CD14-positive monocyte (primary cell): ENCODE results near the gene ZNF844. TPM values are rescaled to one million over a fixed set of nuclear protein-coding genes. Genes with fewer than 3 reads are reported as not detected.

Experiments used
- DNase-seq, 3 donors: peaks; one replicate each; pipeline ENCODE4 v3.0.0-alpha.2; 2011 to 2022
- H2AFZ ChIP-seq: 2 replicates; pipeline ENCODE4 v1.6.0; 2012; ENCODE audit warnings: mild to moderate bottlenecking, low read depth, low read length, inconsistent platforms; ENCODE audit not compliant: insufficient read depth, poor library complexity, severe bottlenecking
- H3K27ac ChIP-seq, 2 donors: 1 replicate in 1 of 2; 2 replicates in 1 of 2; pipeline ENCODE4 v1.5.1; 2012 to 2013; ENCODE audit warnings: low read length in 2 of 2, control low read depth in 1 of 2, inconsistent platforms in 1 of 2, low read depth in 1 of 2, mild to moderate bottlenecking in 1 of 2
- H3K27me3 ChIP-seq, 2 donors: one replicate each; pipeline versions ENCODE4 v1.6.0 to v1.6.1; 2011 to 2013; ENCODE audit warnings: low read length in 2 of 2; ENCODE audit not compliant: control insufficient read depth in 2 of 2, insufficient read depth in 2 of 2
- H3K36me3 ChIP-seq, 2 donors: replicated peaks in 1 of 2; 1 replicate in 1 of 2; 2 replicates in 1 of 2; pipeline versions ENCODE4 v1.5.1 to v1.6.1; 2012 to 2013; ENCODE audit warnings: low read length in 2 of 2, control low read depth in 1 of 2, inconsistent platforms in 1 of 2, mild to moderate bottlenecking in 1 of 2; ENCODE audit not compliant: insufficient read depth in 2 of 2, control insufficient read depth in 1 of 2
- H3K4me1 ChIP-seq, 2 donors: 1 replicate in 1 of 2; 2 replicates in 1 of 2; pipeline versions ENCODE4 v1.5.1 to v1.6.1; 2012 to 2013; ENCODE audit warnings: low read length in 2 of 2, control low read depth in 1 of 2, inconsistent platforms in 1 of 2, mild to moderate bottlenecking in 1 of 2, moderate library complexity in 1 of 2; ENCODE audit not compliant: insufficient read depth in 2 of 2, control insufficient read depth in 1 of 2
- H3K4me2 ChIP-seq: replicated peaks from 2 replicates; pipeline ENCODE3; 2012; ENCODE audit warnings: low read length, moderate library complexity, mild to moderate bottlenecking; ENCODE audit not compliant: poor library complexity, severe bottlenecking; ENCODE audit errors: extremely low read depth
- H3K4me3 ChIP-seq, 3 experiments: fragments of 200-600 bp in 1 of 3; sonication (generic) in 1 of 3; replicated peaks in 1 of 3; 1 replicate in 2 of 3; 2 replicates in 1 of 3; pipeline ENCODE4 v1.5.1; 2011 to 2013; ENCODE audit warnings: low read length in 3 of 3, mild to moderate bottlenecking in 3 of 3, control low read depth in 2 of 3, low read depth in 2 of 3, inconsistent platforms in 1 of 3, moderate library complexity in 1 of 3
- H3K79me2 ChIP-seq: 2 replicates; pipeline ENCODE4 v1.6.0; 2012; ENCODE audit warnings: mild to moderate bottlenecking, control low read depth, inconsistent platforms, low read length, moderate library complexity; ENCODE audit not compliant: insufficient read depth
- H3K9ac ChIP-seq: 2 replicates; pipeline ENCODE4 v1.6.0; 2017; ENCODE audit warnings: low read length, mild to moderate bottlenecking; ENCODE audit not compliant: insufficient read depth, poor library complexity, severe bottlenecking
- H3K9me3 ChIP-seq, 2 donors: replicated peaks in 1 of 2; 1 replicate in 1 of 2; 2 replicates in 1 of 2; pipeline versions ENCODE4 v1.5.1 to v1.6.1; 2012 to 2013; ENCODE audit warnings: low read length in 2 of 2, control low read depth in 1 of 2; ENCODE audit not compliant: control insufficient read depth in 1 of 2, insufficient read depth in 1 of 2
- H4K20me1 ChIP-seq: 2 replicates; pipeline ENCODE4 v1.6.0; 2012; ENCODE audit warnings: mild to moderate bottlenecking, low read length, control low read depth, moderate library complexity; ENCODE audit not compliant: insufficient read depth
- H3K27ac Mint-ChIP-seq, 7 donors: one replicate each; pipeline ENCODE4 v1.8.0; 2020; ENCODE audit warnings: mild to moderate bottlenecking in 7 of 7, mixed read lengths in 7 of 7, moderate library complexity in 6 of 7, inconsistent platforms in 2 of 7
- H3K27me3 Mint-ChIP-seq, 3 donors: one replicate each; pipeline ENCODE4 v1.8.0; 2021 to 2022; ENCODE audit warnings: low read depth in 3 of 3, mild to moderate bottlenecking in 3 of 3, mixed read lengths in 3 of 3, moderate library complexity in 3 of 3, inconsistent platforms in 1 of 3
- H3K36me3 Mint-ChIP-seq, 2 donors: one replicate each; pipeline ENCODE4 v1.8.0; 2020; ENCODE audit warnings: mixed read lengths in 2 of 2, inconsistent platforms in 1 of 2, mild to moderate bottlenecking in 1 of 2
- H3K4me1 Mint-ChIP-seq: one replicate; pipeline ENCODE4 v1.8.0; 2020; ENCODE audit warnings: mild to moderate bottlenecking, mixed read lengths
- H3K4me3 Mint-ChIP-seq, 2 donors: one replicate each; pipeline ENCODE4 v1.8.0; 2020; ENCODE audit warnings: mild to moderate bottlenecking in 2 of 2, mixed read lengths in 2 of 2, moderate library complexity in 1 of 2
- H3K9me3 Mint-ChIP-seq, 7 donors: one replicate each; pipeline ENCODE4 v1.8.0; 2020 to 2022; ENCODE audit warnings: mixed read lengths in 7 of 7, mild to moderate bottlenecking in 6 of 7, moderate library complexity in 6 of 7, inconsistent platforms in 2 of 7
- CTCF ChIP-seq: fragments of 200-600 bp; IDR thresholded peaks from one replicate; pipeline ENCODE4 v1.8.0; 2022; ENCODE audit warnings: antibody characterized with exemption, mild to moderate bottlenecking
- WGBS: methylation state at CpG from one replicate; pipeline ENCODE4 v1.1.5; 2013; ENCODE audit warnings: missing lambda C conversion rate; ENCODE audit not compliant: insufficient coverage; 5-methylcytosine and 5-hydroxymethylcytosine counted together
- intact Hi-C, 2 donors: fragments of 100-400 bp; cut with micrococcal nuclease; formaldehyde crosslinking; loops; one replicate each; pipeline versions ENCODE4 v1.15.0 to v1.15.1; 2023
- polyA plus RNA-seq, 3 donors: library from polyadenylated mRNA; depleted of rRNA in 1 of 3; unstranded in 2 of 3; stranded (reverse) in 1 of 3; fragments of 300-500 nt in 2 of 3; fragments of >200 nt in 1 of 3; fragmentation: Illumina TruSeq in 2 of 3; gene quantifications; 1 replicate in 2 of 3; 2 replicates in 1 of 3; pipeline ENCODE4 v1.2.3, GENCODE V29; 2012 to 2021

The ZNF844 gene
- polyA plus RNA-seq, 3 donors = 1.9 to 2.2 (median 2.0) TPM

DNA sequence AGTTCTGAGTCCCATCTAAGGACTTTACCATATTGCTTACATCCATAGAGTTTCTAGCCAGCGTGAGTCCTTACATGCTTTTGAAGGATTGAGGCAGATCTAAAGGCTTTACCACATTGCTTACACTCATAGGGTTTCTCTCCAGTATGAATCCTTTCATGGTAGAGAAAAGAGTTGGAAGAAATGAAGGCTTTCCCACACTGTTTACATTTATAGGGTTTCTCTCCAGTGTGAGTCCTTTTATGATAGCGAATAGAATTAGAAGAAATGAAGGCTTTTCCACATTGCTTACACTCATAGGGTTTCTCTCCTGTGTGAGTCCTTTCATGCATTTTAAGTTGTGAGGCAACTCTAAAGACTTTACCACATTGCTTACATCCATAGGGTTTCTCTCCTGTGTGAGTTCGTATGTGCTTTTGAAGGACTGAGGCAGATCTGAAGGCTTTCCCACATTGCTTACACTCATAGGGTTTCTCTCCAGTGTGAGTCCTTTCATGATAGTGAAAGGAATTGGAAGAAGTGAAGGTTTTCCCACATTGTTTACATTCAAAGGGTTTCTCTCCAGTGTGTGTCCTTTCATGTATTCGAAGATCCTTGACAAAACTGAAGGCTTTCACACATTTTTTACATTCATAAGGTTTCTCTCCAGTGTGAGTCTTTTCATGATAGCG lies 20.6 kb upstream of the ZNF844 start:
- H3K9me3 ChIP-seq = peaks cover 60 to 75% of the 10 kb centered on the region in 2 donors
- intact Hi-C loops = no loop called here
- no peaks in the 10 kb centered on the region for H3K4me1 ChIP-seq
- no peaks in the 10 kb centered on the region for H4K20me1 ChIP-seq
- no peak overlapping the region for H2AFZ ChIP-seq
- Mint-ChIP-seq H3K4me1 (no peaks in the 10 kb centered on the region), H3K4me3 (no peak overlapping the region), H3K9me3 (peaks cover 33 to 87% (median 83%) of the 10 kb centered on the region in 7 donors), H3K27me3 (peaks cover 0 to 5% (median 0%) of the 10 kb centered on the region in 3 donors), H3K27ac (no peak overlapping the region), H3K36me3 (peaks cover 1 to 7% of the 10 kb centered on the region in 2 donors)
- no peaks in the 10 kb centered on the region for H3K27me3 ChIP-seq
- DNase-seq = no peak
- peak overlapping the region in 1 of 3 experiments; percentile 17 for H3K4me3 ChIP-seq
- no CpG with 5 or more reads among the region's 5 CpGs for WGBS
- H3K4me2 ChIP-seq = no peak overlapping the region
- peaks cover 0 to 17% of the 10 kb centered on the region in 2 donors for H3K36me3 ChIP-seq
- no peaks in the 10 kb centered on the region for H3K79me2 ChIP-seq
- no peak overlapping the region for H3K9ac ChIP-seq
- no peak for TF ChIP-seq CTCF
- H3K27ac ChIP-seq = no peak overlapping the region

DNA sequence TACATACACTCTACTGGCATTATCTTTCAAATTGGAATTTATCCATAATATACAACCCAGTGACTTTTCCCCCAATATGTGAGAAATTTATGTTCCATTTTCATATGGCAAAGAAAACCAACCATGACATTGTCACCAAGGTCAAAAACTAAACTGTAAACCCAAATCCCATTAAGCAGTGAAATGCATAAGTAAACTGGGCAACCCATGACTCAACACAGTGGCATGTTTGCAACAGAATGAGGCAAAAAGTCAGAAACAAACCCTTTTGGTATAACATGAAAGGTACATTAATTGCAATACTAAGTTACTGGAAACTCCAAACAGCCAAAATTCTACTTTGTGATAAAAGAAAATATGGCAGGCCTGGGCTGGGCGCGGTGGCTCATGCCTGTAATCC lies 16.7 kb upstream of the ZNF844 start:
- DNase-seq = no peak
- peaks cover 0 to 17% of the 10 kb centered on the region in 2 donors for H3K36me3 ChIP-seq
- TF ChIP-seq CTCF = no peak
- H3K27ac Mint-ChIP-seq = no peak overlapping the region
- H3K4me3 ChIP-seq = no peak overlapping the region
- peaks cover 18 to 76% (median 69%) of the 10 kb centered on the region in 7 donors for H3K9me3 Mint-ChIP-seq
- H3K9me3 ChIP-seq = peaks cover 38 to 45% of the 10 kb centered on the region in 2 donors
- intact Hi-C loops = no loop called here
- no peaks in the 10 kb centered on the region for H4K20me1 ChIP-seq
- peaks cover 14% of the 10 kb centered on the region for H3K4me1 Mint-ChIP-seq
- no CpG with 5 or more reads among the region's 2 CpGs for WGBS
- H3K27me3 Mint-ChIP-seq = peaks cover 13 to 23% (median 14%) of the 10 kb centered on the region in 3 donors
- no peak overlapping the region for H3K4me3 Mint-ChIP-seq
- no peak overlapping the region for H3K4me2 ChIP-seq
- H3K36me3 Mint-ChIP-seq = peaks cover 1 to 3% of the 10 kb centered on the region in 2 donors
- H3K4me1 ChIP-seq = peaks cover 9 to 14% of the 10 kb centered on the region in 2 donors
- no peaks in the 10 kb centered on the region for H3K79me2 ChIP-seq
- H2AFZ ChIP-seq = no peak overlapping the region
- peaks cover 0 to 3% of the 10 kb centered on the region in 2 donors for H3K27me3 ChIP-seq
- no peak overlapping the region for H3K9ac ChIP-seq
- no peak overlapping the region for H3K27ac ChIP-seq
